ENCODE data around the gene GABBR1.

The GABBR1 gene

DNA sequence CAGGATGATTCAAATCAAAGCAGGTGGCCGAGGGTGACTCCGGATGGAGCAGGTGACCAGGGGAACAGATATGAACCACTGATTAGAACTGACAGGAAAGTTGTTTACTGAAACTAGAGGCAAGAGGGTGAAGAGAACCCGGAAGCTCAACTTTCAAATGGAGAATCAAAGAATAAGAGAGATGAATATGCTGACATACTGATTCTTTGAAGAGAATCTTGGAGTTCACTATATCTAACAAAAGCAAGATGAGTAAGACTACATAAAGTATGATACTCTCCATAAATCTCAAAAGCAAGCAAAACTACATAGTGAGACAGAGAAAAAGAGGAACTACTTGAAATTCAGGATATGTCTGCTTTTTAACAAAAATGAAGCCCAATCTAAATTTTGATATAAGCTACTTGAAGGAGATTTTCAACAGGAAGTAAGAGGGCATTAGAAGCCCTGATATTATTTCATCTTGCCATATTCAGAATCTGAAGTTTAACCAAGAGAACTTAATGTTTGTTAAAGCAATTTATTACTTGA, 69.5 kb downstream of the GABBR1 start:
- TF ChIP-seq, protein P1, sequence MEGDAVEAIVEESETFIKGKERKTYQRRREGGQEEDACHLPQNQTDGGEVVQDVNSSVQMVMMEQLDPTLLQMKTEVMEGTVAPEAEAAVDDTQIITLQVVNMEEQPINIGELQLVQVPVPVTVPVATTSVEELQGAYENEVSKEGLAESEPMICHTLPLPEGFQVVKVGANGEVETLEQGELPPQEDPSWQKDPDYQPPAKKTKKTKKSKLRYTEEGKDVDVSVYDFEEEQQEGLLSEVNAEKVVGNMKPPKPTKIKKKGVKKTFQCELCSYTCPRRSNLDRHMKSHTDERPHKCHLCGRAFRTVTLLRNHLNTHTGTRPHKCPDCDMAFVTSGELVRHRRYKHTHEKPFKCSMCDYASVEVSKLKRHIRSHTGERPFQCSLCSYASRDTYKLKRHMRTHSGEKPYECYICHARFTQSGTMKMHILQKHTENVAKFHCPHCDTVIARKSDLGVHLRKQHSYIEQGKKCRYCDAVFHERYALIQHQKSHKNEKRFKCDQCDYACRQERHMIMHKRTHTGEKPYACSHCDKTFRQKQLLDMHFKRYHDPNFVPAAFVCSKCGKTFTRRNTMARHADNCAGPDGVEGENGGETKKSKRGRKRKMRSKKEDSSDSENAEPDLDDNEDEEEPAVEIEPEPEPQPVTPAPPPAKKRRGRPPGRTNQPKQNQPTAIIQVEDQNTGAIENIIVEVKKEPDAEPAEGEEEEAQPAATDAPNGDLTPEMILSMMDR (IDR thresholded peaks at IDR 0.05; ENCODE audit: low read depth, low read length), result no peak
- DNase-seq (ENCODE audit: extremely low read depth, low read depth), result no peak

DNA sequence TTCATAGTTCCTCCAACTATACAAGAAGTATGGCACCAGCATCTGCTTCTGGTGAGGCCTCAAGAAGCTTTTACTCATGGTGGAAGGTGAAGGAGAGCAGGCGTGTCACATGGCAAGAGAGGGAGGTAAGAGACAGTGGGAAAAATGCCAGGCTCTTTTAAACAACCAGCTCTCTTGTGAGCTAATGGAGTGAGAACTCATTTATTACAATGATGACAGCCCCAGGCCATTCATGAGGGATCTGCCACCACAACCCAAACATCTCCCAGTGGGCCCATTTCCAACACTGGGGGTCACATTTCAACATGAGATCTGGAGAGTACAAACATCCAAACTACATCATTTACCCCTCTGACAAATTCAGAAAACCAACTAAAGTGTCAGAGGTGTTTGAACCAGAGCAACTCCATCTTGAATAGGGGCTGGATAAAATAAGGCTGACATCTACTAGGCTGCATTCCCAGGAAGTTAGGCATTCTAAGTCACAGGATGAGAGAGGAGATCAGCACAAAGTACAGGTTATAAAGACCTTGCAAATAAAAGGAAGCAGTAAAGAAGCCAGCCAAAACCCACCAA, 71.3 kb downstream of the GABBR1 start:
- DNase-seq (ENCODE audit: extremely low read depth, low read depth), result no peak
- TF ChIP-seq, protein P1 (IDR thresholded peaks at IDR 0.05; ENCODE audit: low read depth, low read length), result no peak

DNA sequence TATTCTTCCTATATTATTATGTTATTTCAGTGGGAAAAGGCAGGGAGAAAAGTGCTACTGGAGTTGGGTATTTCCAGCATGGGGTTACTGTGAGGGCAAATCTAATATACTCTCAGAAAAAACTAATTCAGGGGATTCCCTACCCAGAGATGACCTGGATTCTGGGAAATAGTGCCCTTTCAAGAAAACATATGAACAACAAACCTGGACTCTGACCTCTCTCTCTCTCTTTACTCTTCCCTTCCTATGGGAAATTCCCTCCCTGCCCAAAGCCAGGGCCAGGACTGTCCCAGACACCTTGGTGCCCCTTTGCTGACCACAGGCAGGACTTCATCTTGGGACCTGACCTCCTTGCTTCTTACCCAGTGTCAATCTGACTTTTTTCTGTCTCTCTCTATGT, 71.9 kb downstream of the GABBR1 start:
- TF ChIP-seq, protein P1 (IDR thresholded peaks at IDR 0.05; ENCODE audit: low read depth, low read length), result no peak
- DNase-seq (ENCODE audit: extremely low read depth, low read depth), result no peak

DNA sequence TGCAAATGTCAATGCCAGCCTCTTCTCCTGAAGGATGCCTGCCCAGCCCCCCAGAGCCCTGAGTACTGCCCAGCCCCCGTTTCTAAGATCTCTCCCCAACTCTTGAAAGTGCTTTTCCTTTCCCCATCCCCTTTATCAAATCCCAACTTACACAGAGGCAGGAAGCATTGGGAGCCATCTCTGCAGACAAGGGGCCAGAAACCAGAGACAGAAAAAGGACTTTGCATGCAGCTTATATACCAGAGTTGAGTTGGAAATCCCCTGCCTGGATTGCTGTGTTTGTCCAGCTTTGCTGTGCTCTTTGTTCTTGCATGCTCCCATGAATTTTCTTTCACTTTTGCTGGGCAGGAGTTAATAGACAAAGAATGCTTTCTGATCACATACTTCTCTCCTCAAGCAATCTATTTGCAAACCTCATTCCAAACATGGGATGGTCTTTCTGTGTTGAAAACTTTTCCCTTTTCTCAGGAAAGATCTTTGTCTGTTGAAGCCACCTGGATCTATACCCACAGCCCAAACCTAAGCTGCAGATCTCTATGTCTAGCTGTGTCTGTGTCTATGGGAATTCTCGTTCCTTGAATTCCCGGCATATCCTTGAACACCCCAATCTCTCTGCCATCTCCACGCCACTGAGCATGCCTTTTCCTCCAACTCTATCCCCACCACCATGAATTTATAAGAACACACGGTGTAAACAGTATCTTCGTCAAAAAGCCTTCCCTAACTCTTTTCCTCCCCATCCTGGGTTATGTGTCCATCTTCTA, 73.3 kb downstream of the GABBR1 start, which contains the start of gene UBD:
TSS of gene UBD (minus strand) at position 209 of the 764 bp plus-strand sequence. CDS start at position 178, 31 bp downstream.
- no peak for DNase-seq (ENCODE audit: extremely low read depth, low read depth)
- TF ChIP-seq, protein P1 (IDR thresholded peaks at IDR 0.05; ENCODE audit: low read depth, low read length), result no peak

DNA sequence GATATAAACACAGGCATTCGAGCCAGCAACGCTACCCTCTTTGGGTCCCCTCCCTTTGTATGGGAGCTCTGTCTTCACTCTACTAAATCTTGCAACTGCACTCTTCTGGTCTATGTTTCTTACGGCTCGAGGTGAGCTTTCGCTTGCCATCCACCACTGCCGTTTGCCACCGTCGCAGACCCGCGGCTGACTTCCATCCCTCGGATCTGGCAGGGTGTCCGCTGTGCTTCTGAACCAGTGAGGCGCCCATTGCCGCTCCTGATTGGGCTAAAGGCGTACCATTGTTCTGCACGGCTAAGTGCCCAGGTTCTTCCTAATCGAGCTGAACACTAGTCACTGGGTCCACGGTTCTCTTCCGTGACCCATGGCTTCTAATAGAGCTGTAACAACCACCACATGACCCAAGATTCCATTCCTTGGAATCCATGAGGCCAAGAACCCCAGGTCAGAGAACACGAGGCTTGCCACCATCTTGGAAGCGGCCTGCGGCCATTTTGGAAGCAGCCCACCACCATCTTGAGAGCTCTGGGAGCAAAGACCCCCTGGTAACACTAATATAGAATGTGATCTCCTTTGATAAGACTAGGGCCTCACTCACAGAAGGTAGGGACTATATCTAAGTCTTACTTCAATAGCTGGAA, 74.4 kb downstream of the GABBR1 start:
- TF ChIP-seq, protein P1 (IDR thresholded peaks at IDR 0.05; ENCODE audit: low read depth, low read length), result no peak
- DNase-seq (ENCODE audit: extremely low read depth, low read depth), result no peak

DNA sequence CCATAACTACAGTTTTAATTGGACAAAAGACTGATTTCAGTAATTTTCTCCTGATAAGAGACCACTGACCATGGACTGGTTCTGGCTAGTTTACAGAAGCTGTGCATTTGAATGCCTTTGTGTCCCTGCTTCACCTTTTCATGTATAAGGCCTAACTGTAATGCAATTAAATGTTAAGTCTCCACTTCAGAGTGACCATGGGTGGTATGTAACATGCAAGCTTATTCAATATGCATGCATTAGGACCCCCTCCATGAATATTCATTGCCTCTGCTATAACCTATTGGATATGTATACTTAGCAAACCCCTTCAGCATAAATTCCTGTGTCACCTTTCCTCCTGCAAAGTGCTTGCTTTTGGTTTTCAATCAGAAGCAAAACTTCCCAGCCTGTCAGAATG, 75.7 kb downstream of the GABBR1 start:
- TF ChIP-seq, protein P1 (IDR thresholded peaks at IDR 0.05; ENCODE audit: low read depth, low read length), result no peak
- no peak for DNase-seq (ENCODE audit: extremely low read depth, low read depth)

DNA sequence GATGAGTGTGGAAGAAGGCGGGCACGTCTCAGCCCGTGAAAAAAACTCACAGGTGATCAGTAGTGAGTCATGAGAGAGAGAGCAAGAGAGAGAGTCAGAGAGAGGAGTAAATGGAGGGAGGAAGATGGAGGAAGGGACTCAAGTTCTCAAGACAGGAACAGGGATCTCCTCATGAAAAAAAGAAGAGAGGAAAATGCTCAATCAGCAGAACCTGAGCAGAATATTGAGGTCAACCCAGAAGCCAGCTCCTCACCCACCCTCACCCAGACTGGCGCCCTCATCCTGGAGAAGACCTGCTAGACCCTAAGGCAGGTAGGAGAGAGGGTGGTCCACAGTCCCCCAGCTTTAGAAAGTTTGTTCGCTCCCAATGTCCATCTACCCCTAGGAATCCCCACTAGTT, 78.2 kb downstream of the GABBR1 start:
- DNase-seq (ENCODE audit: extremely low read depth, low read depth), result no peak
- TF ChIP-seq, protein P1 (IDR thresholded peaks at IDR 0.05; ENCODE audit: low read depth, low read length), result no peak
